Liver (tissue), 9 donors: ENCODE results near the gene WNT3A. TPM values are rescaled to one million over a fixed set of nuclear protein-coding genes. Genes with fewer than 3 reads are reported as not detected.

Experiments
- DNase-seq: peaks from one replicate; pipeline ENCODE4 v3.0.0-alpha.2; 2017; ENCODE audit warnings: low spot score
- H3K27ac ChIP-seq, 2 donors: one replicate each; pipeline ENCODE4 v1.7.0; 2013; ENCODE audit warnings: inconsistent platforms in 2 of 2, low read length in 2 of 2, control low read depth in 1 of 2, low read depth in 1 of 2, mild to moderate bottlenecking in 1 of 2
- H3K27me3 ChIP-seq, 4 donors: one replicate each; pipeline versions ENCODE4 v1.6.1 to v1.7.0; 2013; ENCODE audit warnings: low read length in 3 of 4, inconsistent platforms in 1 of 4, mild to moderate bottlenecking in 1 of 4, moderate library complexity in 1 of 4; ENCODE audit not compliant: control insufficient read depth in 4 of 4, insufficient read depth in 4 of 4
- H3K36me3 ChIP-seq, 4 donors: one replicate each; pipeline versions ENCODE4 v1.6.1 to v1.7.0; 2013; ENCODE audit warnings: low read length in 3 of 4, mild to moderate bottlenecking in 3 of 4, low read depth in 1 of 4, moderate library complexity in 1 of 4; ENCODE audit not compliant: control insufficient read depth in 4 of 4, insufficient read depth in 3 of 4
- H3K4me1 ChIP-seq, 4 donors: one replicate each; pipeline versions ENCODE4 v1.6.1 to v1.7.0; 2013; ENCODE audit warnings: low read length in 3 of 4, mild to moderate bottlenecking in 3 of 4, moderate library complexity in 1 of 4; ENCODE audit not compliant: control insufficient read depth in 4 of 4, insufficient read depth in 4 of 4
- H3K4me3 ChIP-seq, 3 donors: one replicate each; pipeline versions ENCODE4 v1.6.1 to v1.7.0; 2013; ENCODE audit warnings: low read length in 3 of 3, control low read depth in 1 of 3, low read depth in 1 of 3, mild to moderate bottlenecking in 1 of 3
- H3K9ac ChIP-seq, 2 donors: one replicate each; pipeline ENCODE4 v1.7.0; 2013; ENCODE audit warnings: low read length in 2 of 2, mild to moderate bottlenecking in 2 of 2, moderate library complexity in 2 of 2, control low read depth in 1 of 2, low read depth in 1 of 2
- H3K9me3 ChIP-seq, 4 donors: one replicate each; pipeline versions ENCODE4 v1.6.1 to v1.7.0; 2013; ENCODE audit warnings: low read length in 3 of 4; ENCODE audit not compliant: control insufficient read depth in 4 of 4
- FOXA1 ChIP-seq: IDR thresholded peaks from 2 replicates; pipeline ENCODE4 v1.6.1; 2016; ENCODE audit warnings: antibody characterized with exemption
- GABPA ChIP-seq, 2 donors: IDR thresholded peaks in 1 of 2; conservative IDR thresholded peaks in 1 of 2; 2 replicates each; pipeline ENCODE4 v1.6.1; 2016; ENCODE audit warnings: antibody characterized with exemption in 2 of 2, mild to moderate bottlenecking in 1 of 2, moderate library complexity in 1 of 2
- HNF4A ChIP-seq, 2 donors: conservative IDR thresholded peaks; 2 replicates each; pipeline ENCODE4 v1.6.1; 2016; ENCODE audit warnings: antibody characterized with exemption in 2 of 2, mild to moderate bottlenecking in 2 of 2
- HNF4G ChIP-seq: IDR thresholded peaks from 2 replicates; pipeline ENCODE4 v1.6.1; 2016; ENCODE audit warnings: antibody characterized with exemption
- JUND ChIP-seq, 2 donors: IDR thresholded peaks; 2 replicates each; pipeline ENCODE4 v1.6.1; 2016; ENCODE audit warnings: antibody characterized with exemption in 2 of 2
- MAX ChIP-seq: IDR thresholded peaks from 2 replicates; pipeline ENCODE4 v1.6.1; 2016; ENCODE audit warnings: antibody characterized with exemption
- NR2F2 ChIP-seq: IDR thresholded peaks from 2 replicates; pipeline ENCODE4 v1.6.1; 2016; ENCODE audit warnings: antibody characterized with exemption
- RAD21 ChIP-seq, 2 donors: IDR thresholded peaks; 2 replicates each; pipeline ENCODE4 v1.6.1; 2016; ENCODE audit warnings: antibody characterized with exemption in 2 of 2, mild to moderate bottlenecking in 2 of 2
- REST ChIP-seq: IDR thresholded peaks from 2 replicates; pipeline ENCODE4 v1.6.1; 2016; ENCODE audit warnings: antibody characterized with exemption, mild to moderate bottlenecking
- RXRA ChIP-seq, 2 donors: IDR thresholded peaks; 2 replicates each; pipeline ENCODE4 v1.6.1; 2017 to 2018; ENCODE audit warnings: antibody characterized with exemption in 2 of 2, mild to moderate bottlenecking in 1 of 2
- SP1 ChIP-seq: IDR thresholded peaks from 2 replicates; pipeline ENCODE4 v1.6.1; 2018; ENCODE audit warnings: antibody characterized with exemption, mild to moderate bottlenecking
- TAF1 ChIP-seq: conservative IDR thresholded peaks from 2 replicates; pipeline ENCODE4 v1.6.1; 2016; ENCODE audit warnings: antibody characterized with exemption, mild to moderate bottlenecking
- YY1 ChIP-seq: IDR thresholded peaks from 2 replicates; pipeline ENCODE4 v1.6.1; 2016; ENCODE audit warnings: antibody characterized with exemption, mild to moderate bottlenecking
- whole genome bisulfite sequencing: extraction: QIAGEN DNeasy Blood & Tissue Kit; methylation state at CpG from one replicate; pipeline ENCODE4 v1.1.7; 2013; 5-methylcytosine and 5-hydroxymethylcytosine counted together
- polyA plus RNA-seq, 2 donors: library from polyadenylated mRNA; stranded (reverse) in 1 of 2; unstranded in 1 of 2; fragments of 200-250 nt in 1 of 2; fragments of >200 nt in 1 of 2; fragmentation: Nextera tagmentation in 1 of 2; extraction: Ambion mirVana in 1 of 2; gene quantifications; one replicate each; pipeline versions ENCODE4 v1.2.1 to v1.2.3, GENCODE V29; 2013 to 2015
- total RNA-seq, 2 donors: library from RNA; depleted of rRNA; stranded (reverse); fragments of >200 nt; gene quantifications; one replicate each; pipeline ENCODE4 v1.2.3, GENCODE V29; 2014
- TF ChIP-seq, protein P1 (sequence below): IDR thresholded peaks from 2 replicates; pipeline ENCODE4 v1.6.1; 2016; ENCODE audit warnings: antibody characterized with exemption
- TF ChIP-seq, protein P2 (sequence below): fragments of 150-350 bp; IDR thresholded peaks from 2 replicates; pipeline ENCODE4 v1.5.1; 2017; ENCODE audit warnings: improper control_type of control experiment, low read depth, low read length; ENCODE audit not compliant: missing input control
- TF ChIP-seq, protein P3 (sequence below): IDR thresholded peaks from 2 replicates; pipeline ENCODE4 v1.6.1; 2016; ENCODE audit warnings: antibody characterized with exemption
- donor health status: healthy.
- donor health status: healthy.
- donor health status: healthy.
- donor health status: healthy.
- donor health status: healthy.

WNT3A gene
- total and polyA plus RNA-seq, 4 donors: not detected

DNA sequence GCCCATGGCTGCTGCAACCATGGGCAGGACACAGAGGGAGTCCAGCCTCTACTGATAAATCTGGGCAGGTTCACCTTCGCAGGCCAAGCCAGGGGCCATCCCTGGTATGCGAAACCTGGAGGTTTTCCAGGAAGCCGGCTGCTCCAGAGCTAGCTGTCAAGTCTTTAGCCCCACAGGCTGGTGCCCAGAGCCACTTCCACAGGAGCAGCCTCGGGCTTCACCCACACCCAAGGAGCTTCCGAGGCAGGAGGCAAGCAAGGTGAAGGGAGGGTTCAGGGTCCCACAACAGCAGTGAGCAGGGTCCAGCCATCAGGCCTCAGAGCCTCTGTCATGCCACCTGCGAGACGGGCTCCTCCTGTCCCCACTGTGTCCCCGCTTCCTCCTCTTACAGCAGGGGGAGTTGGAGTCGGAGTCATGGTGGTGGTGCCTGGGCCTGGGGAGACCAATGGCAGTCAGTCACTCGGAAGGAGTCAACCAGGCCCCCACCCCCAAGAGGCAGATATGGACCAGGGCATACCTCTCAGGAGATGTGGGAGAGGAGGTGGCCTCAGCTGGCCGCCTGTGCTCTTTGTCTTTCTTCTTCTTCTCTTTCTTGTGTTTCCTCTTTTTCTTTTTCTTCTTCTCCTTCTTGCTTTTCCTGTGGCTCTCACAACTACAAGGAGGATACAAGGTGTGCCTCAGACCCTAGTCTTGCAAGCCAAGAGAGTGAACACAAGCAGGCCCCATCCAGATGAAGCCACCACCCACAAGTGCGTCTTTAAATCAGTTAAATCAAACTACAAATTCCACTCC lies 94.2 kb downstream of the WNT3A start:
- WGBS: 84% methylated on average over 12 of the region's 12 CpGs
- Histone ChIP-seq H3K9me3 (no peaks in the 10 kb centered on the region), H3K27ac (no peak overlapping the region), H3K4me1 (peaks cover 10 to 44% (median 26%) of the 10 kb centered on the region in 4 donors), H3K27me3 (no peaks in the 10 kb centered on the region), H3K9ac (no peak overlapping the region), H3K36me3 (peaks cover 9 to 32% (median 24%) of the 10 kb centered on the region in 4 donors), H3K4me3 (no peak overlapping the region)
- TF ChIP-seq, protein P1, sequence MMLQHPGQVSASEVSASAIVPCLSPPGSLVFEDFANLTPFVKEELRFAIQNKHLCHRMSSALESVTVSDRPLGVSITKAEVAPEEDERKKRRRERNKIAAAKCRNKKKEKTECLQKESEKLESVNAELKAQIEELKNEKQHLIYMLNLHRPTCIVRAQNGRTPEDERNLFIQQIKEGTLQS: no peak
- TF ChIP-seq SP1: no peak
- no peak for TF ChIP-seq RXRA (IDR thresholded peaks at IDR 0.05)
- TF ChIP-seq REST: no peak
- TF ChIP-seq JUND (IDR thresholded peaks at IDR 0.05): no peak
- no peak for TF ChIP-seq GABPA (IDR thresholded peaks at IDR 0.05 in 1 of 2, conservative IDR thresholded peaks at IDR 0.05 in 1 of 2)
- no peak for DNase-seq

- peaks cover 10 to 44% (median 26%) of the 10 kb centered on the region in 4 donors for H3K4me1 ChIP-seq
- no peak for DNase-seq
- WGBS: 59% methylated on average over 15 of the region's 15 CpGs
- H3K9ac ChIP-seq: no peak overlapping the region
- no peaks in the 10 kb centered on the region for H3K9me3 ChIP-seq
- peaks cover 9 to 38% (median 29%) of the 10 kb centered on the region in 4 donors for H3K36me3 ChIP-seq
- H3K4me3 ChIP-seq: peak overlapping the region in 1 of 3 donors; percentile 90
- TF ChIP-seq HNF4G (no peak), MAX (no peak), REST (no peak), TAF1 (no peak), SP1 (no peak), NR2F2 (no peak), FOXA1 (no peak), RXRA (IDR thresholded peaks at IDR 0.05) (no peak), HNF4A (conservative IDR thresholded peaks at IDR 0.05) (no peak), GABPA (IDR thresholded peaks at IDR 0.05 in 1 of 2, conservative IDR thresholded peaks at IDR 0.05 in 1 of 2) (no peak), RAD21 (IDR thresholded peaks at IDR 0.05) (no peak), JUND (IDR thresholded peaks at IDR 0.05) (no peak), YY1 (no peak)
- TF ChIP-seq, protein P1: no peak
- TF ChIP-seq, protein P2, sequence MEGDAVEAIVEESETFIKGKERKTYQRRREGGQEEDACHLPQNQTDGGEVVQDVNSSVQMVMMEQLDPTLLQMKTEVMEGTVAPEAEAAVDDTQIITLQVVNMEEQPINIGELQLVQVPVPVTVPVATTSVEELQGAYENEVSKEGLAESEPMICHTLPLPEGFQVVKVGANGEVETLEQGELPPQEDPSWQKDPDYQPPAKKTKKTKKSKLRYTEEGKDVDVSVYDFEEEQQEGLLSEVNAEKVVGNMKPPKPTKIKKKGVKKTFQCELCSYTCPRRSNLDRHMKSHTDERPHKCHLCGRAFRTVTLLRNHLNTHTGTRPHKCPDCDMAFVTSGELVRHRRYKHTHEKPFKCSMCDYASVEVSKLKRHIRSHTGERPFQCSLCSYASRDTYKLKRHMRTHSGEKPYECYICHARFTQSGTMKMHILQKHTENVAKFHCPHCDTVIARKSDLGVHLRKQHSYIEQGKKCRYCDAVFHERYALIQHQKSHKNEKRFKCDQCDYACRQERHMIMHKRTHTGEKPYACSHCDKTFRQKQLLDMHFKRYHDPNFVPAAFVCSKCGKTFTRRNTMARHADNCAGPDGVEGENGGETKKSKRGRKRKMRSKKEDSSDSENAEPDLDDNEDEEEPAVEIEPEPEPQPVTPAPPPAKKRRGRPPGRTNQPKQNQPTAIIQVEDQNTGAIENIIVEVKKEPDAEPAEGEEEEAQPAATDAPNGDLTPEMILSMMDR: no peak
- TF ChIP-seq, protein P3, sequence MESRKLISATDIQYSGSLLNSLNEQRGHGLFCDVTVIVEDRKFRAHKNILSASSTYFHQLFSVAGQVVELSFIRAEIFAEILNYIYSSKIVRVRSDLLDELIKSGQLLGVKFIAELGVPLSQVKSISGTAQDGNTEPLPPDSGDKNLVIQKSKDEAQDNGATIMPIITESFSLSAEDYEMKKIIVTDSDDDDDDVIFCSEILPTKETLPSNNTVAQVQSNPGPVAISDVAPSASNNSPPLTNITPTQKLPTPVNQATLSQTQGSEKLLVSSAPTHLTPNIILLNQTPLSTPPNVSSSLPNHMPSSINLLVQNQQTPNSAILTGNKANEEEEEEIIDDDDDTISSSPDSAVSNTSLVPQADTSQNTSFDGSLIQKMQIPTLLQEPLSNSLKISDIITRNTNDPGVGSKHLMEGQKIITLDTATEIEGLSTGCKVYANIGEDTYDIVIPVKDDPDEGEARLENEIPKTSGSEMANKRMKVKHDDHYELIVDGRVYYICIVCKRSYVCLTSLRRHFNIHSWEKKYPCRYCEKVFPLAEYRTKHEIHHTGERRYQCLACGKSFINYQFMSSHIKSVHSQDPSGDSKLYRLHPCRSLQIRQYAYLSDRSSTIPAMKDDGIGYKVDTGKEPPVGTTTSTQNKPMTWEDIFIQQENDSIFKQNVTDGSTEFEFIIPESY: no peak
- no peak overlapping the region for H3K27ac ChIP-seq
- no peaks in the 10 kb centered on the region for H3K27me3 ChIP-seq
These were observed 94.8 kb downstream of the WNT3A start for GRCh38 chr1:228101614-228101993.
